Activated T-helper 9 cell treated with anti-CD3 and anti-CD28 coated beads, Interleukin-2, amount 50 U/mL, for 16 hours (primary cell): Measurements from ENCODE around the gene HAGH.
A peak's percentile ranks its signal among the peaks of the same experiment; 100 is the strongest.

Source experiments
- DNase-seq: peaks from one replicate; pipeline ENCODE4 v3.0.0-alpha.2; 2020; ENCODE audit warnings: low read depth

HAGH gene

GRCh38 chr16:1831186-1832075 is 4.8 kb upstream of the HAGH start:
- DNase-seq, result no peak

- DNase-seq, result no peak
These were observed 3.6 kb upstream of the HAGH start for GRCh38 chr16:1830213-1830612.

- no peak for DNase-seq
These were observed 2.2 kb upstream of the HAGH start for GRCh38 chr16:1828645-1829410.

GRCh38 chr16:1825864-1826690 is 548 bp downstream of the HAGH start:
- DNase-seq, result peak; percentile 59

- no peak for DNase-seq
These were observed 1.2 kb downstream of the HAGH start for GRCh38 chr16:1825381-1825863.

GRCh38 chr16:1823821-1824220 is 2.8 kb downstream of the HAGH start:
- DNase-seq, result no peak

GRCh38 chr16:1822801-1823200 is 3.8 kb downstream of the HAGH start:
- no peak for DNase-seq

GRCh38 chr16:1821861-1822611 is 4.6 kb downstream of the HAGH start:
- DNase-seq, result no peak

GRCh38 chr16:1820946-1821290 is 5.7 kb downstream of the HAGH start:
- DNase-seq, result no peak

- no peak for DNase-seq
These were observed 6.3 kb downstream of the HAGH start for GRCh38 chr16:1820096-1820945.

GRCh38 chr16:1819611-1820010 is 7.0 kb downstream of the HAGH start:
- no peak for DNase-seq

- DNase-seq, result no peak
These were observed 7.6 kb downstream of the HAGH start for GRCh38 chr16:1818873-1819525.

- no peak for DNase-seq
These were observed 8.3 kb downstream of the HAGH start for GRCh38 chr16:1818204-1818872.

GRCh38 chr16:1817716-1818115 is 8.9 kb downstream of the HAGH start:
- DNase-seq, result no peak

GRCh38 chr16:1817276-1817589 is 9.4 kb downstream of the HAGH start:
- no peak for DNase-seq

GRCh38 chr16:1816396-1817275 is 10.0 kb downstream of the HAGH start:
- no peak for DNase-seq

GRCh38 chr16:1815461-1815860 is 11.2 kb downstream of the HAGH start:
- DNase-seq, result no peak

GRCh38 chr16:1812732-1813163 is 13.9 kb downstream of the HAGH start:
- DNase-seq, result peak; percentile 16

- no peak for DNase-seq
These were observed 16.1 kb downstream of the HAGH start for GRCh38 chr16:1810536-1810935.
